ENCODE data around the gene NTSR1.

NTSR1 gene

DNA sequence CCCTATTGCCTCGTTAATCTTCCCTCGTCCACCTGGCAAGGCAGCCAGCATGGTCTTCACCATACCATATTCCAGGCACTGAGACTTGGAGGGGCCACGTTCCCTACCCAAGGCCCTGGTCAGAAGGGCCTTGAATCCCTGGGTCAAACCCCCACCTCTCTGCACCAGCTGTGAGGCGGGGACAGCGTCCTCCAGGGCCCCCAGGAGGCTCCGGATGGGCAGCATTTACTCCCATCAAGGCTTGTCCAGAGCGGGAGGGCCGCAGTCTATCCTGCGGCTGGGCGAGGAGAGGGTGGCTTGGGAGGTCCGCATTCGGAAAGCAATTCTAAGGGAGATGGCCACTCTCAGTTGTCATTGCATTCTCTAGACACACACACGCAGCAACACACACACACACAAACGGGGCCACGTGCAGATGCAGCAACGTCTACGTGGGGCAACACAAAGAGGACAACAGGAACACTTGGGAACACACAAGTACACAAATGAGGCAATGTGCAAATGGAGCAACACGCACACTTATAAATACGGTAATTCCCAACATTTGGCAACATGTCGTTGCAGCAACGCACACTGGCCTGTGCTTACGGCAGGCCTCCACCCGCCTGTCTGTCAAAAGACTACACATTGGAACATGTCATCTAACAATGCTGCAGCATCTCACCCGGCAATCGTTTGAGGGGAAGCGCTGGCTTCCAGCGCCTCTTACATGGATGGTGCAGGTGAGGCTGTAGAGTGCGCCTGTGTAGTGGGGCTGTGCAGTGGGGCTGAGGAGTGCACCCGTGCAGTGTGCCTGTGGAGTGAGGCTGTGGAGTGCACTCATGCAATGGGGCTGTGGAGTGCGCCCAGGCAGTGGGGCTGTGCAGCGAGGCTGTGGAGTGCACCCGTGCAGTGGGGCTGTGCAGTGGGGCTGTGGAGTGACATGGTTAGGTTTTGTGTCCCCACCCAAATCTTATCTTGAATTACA is 12.9 kb upstream of the NTSR1 start:
- no peaks in the 10 kb centered on the region for H3K9me3 ChIP-seq (ENCODE audit: insufficient read depth, low read depth, low read length)
- H3K27me3 ChIP-seq (ENCODE audit: insufficient read depth, low read length, poor library complexity, severe bottlenecking) = no peaks in the 10 kb centered on the region
- H4K20me1 ChIP-seq (ENCODE audit: insufficient read depth, low read length, poor library complexity, severe bottlenecking) = no peaks in the 10 kb centered on the region
- TF ChIP-seq, protein P1, sequence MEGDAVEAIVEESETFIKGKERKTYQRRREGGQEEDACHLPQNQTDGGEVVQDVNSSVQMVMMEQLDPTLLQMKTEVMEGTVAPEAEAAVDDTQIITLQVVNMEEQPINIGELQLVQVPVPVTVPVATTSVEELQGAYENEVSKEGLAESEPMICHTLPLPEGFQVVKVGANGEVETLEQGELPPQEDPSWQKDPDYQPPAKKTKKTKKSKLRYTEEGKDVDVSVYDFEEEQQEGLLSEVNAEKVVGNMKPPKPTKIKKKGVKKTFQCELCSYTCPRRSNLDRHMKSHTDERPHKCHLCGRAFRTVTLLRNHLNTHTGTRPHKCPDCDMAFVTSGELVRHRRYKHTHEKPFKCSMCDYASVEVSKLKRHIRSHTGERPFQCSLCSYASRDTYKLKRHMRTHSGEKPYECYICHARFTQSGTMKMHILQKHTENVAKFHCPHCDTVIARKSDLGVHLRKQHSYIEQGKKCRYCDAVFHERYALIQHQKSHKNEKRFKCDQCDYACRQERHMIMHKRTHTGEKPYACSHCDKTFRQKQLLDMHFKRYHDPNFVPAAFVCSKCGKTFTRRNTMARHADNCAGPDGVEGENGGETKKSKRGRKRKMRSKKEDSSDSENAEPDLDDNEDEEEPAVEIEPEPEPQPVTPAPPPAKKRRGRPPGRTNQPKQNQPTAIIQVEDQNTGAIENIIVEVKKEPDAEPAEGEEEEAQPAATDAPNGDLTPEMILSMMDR (conservative IDR thresholded peaks at IDR 0.05; ENCODE audit: low read length) = no peak
- TF ChIP-seq EZH2phosphoT487 (IDR thresholded peaks at IDR 0.05; ENCODE audit: borderline replicate concordance) = no peak
- H3K36me3 ChIP-seq (ENCODE audit: insufficient read depth, low read length) = no peaks in the 10 kb centered on the region
- no peaks in the 10 kb centered on the region for H3K79me2 ChIP-seq (ENCODE audit: insufficient read depth, low read length)
- no peak overlapping the region for H3K9ac ChIP-seq (ENCODE audit: low read depth, low read length, poor library complexity, severe bottlenecking)
- H3K4me1 ChIP-seq (ENCODE audit: insufficient read depth, low read length, poor library complexity, severe bottlenecking) = no peaks in the 10 kb centered on the region
- H3K9me2 ChIP-seq (replicated peaks; ENCODE audit: low read depth, low read length) = no peaks in the 10 kb centered on the region
- H3F3A ChIP-seq (ENCODE audit: low read depth) = no peaks in the 10 kb centered on the region
- no peak overlapping the region for H3K4me2 ChIP-seq (ENCODE audit: low read depth, low read length, poor library complexity, severe bottlenecking)
- H2AFZ ChIP-seq (ENCODE audit: low read length) = no peak overlapping the region
- H3K4me3 ChIP-seq (ENCODE audit: low read length, poor library complexity, severe bottlenecking) = no peak overlapping the region

DNA sequence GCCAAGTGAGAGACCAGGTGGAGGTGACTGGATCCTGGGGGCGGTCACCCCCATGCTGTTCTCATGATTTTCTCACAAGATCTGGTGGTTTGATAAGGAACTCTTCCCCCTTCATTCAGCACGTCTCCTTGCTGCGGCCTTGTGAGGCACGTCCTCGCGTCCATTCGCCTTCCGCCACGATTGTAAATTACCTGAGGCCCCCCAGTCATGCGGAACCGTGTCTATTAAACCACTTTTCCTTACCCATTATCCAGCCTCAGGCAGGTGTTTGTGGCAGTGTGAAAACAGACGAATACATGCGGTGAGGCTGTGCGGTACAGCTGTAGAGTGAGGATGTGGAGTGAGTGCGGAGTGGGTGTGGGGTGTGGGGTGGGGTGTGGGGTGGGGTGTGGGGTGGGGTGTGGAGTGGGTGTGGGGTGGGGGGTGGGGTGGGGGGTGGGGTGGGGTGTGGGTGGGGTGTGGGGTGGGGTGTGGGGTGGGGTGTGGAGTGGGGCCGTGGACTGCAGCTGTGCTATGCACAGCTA is 12.1 kb upstream of the NTSR1 start:
- H3K27me3 ChIP-seq (ENCODE audit: insufficient read depth, low read length, poor library complexity, severe bottlenecking) = no peaks in the 10 kb centered on the region
- H3K9ac ChIP-seq (ENCODE audit: low read depth, low read length, poor library complexity, severe bottlenecking) = no peak overlapping the region
- no peak overlapping the region for H2AFZ ChIP-seq (ENCODE audit: low read length)
- no peak overlapping the region for H3K4me2 ChIP-seq (ENCODE audit: low read depth, low read length, poor library complexity, severe bottlenecking)
- H3F3A ChIP-seq (ENCODE audit: low read depth) = no peaks in the 10 kb centered on the region
- TF ChIP-seq EZH2phosphoT487 (IDR thresholded peaks at IDR 0.05; ENCODE audit: borderline replicate concordance) = no peak
- TF ChIP-seq, protein P1 (conservative IDR thresholded peaks at IDR 0.05; ENCODE audit: low read length) = no peak
- H3K4me3 ChIP-seq (ENCODE audit: low read length, poor library complexity, severe bottlenecking) = no peak overlapping the region
- H3K9me3 ChIP-seq (ENCODE audit: insufficient read depth, low read depth, low read length) = no peaks in the 10 kb centered on the region
- no peaks in the 10 kb centered on the region for H3K4me1 ChIP-seq (ENCODE audit: insufficient read depth, low read length, poor library complexity, severe bottlenecking)
- no peaks in the 10 kb centered on the region for H3K79me2 ChIP-seq (ENCODE audit: insufficient read depth, low read length)
- H3K36me3 ChIP-seq (ENCODE audit: insufficient read depth, low read length) = no peaks in the 10 kb centered on the region
- no peaks in the 10 kb centered on the region for H3K9me2 ChIP-seq (replicated peaks; ENCODE audit: low read depth, low read length)
- no peaks in the 10 kb centered on the region for H4K20me1 ChIP-seq (ENCODE audit: insufficient read depth, low read length, poor library complexity, severe bottlenecking)

DNA sequence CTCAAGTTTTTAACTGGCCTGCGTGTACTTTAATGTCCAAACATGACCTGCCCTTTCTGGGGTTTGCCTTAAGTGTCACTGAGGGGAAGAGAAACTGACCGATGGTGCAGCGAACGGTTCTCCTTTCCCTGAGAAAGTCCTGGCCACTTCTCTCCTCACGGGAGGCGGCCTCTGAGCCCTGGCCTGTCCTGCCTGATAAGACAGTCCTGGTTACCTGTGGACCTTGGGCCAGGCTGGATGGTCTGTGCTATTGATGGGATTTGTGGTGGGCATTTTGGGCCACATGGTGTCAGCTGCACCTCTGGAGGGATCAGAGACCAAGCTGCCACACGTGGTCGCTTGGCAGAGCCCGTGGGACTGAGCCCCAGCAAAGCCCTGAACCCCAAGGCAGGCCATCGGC is 11.6 kb upstream of the NTSR1 start:
- Histone ChIP-seq H3K9ac (ENCODE audit: low read depth, low read length, poor library complexity, severe bottlenecking) (no peak overlapping the region), H3K36me3 (ENCODE audit: insufficient read depth, low read length) (no peaks in the 10 kb centered on the region), H3K79me2 (ENCODE audit: insufficient read depth, low read length) (no peaks in the 10 kb centered on the region), H3K4me3 (ENCODE audit: low read length, poor library complexity, severe bottlenecking) (no peak overlapping the region), H4K20me1 (ENCODE audit: insufficient read depth, low read length, poor library complexity, severe bottlenecking) (no peaks in the 10 kb centered on the region), H3K4me2 (ENCODE audit: low read depth, low read length, poor library complexity, severe bottlenecking) (no peak overlapping the region), H2AFZ (ENCODE audit: low read length) (no peak overlapping the region), H3K9me2 (replicated peaks; ENCODE audit: low read depth, low read length) (no peaks in the 10 kb centered on the region), H3K27me3 (ENCODE audit: insufficient read depth, low read length, poor library complexity, severe bottlenecking) (no peaks in the 10 kb centered on the region), H3K9me3 (ENCODE audit: insufficient read depth, low read depth, low read length) (no peaks in the 10 kb centered on the region), H3F3A (ENCODE audit: low read depth) (no peaks in the 10 kb centered on the region), H3K4me1 (ENCODE audit: insufficient read depth, low read length, poor library complexity, severe bottlenecking) (no peaks in the 10 kb centered on the region)
- TF ChIP-seq, protein P1 (conservative IDR thresholded peaks at IDR 0.05; ENCODE audit: low read length) = no peak
- TF ChIP-seq EZH2phosphoT487 (IDR thresholded peaks at IDR 0.05; ENCODE audit: borderline replicate concordance) = no peak

All from Loucy (cell line).